PC-3 (cell line): ENCODE results near the gene KIF13A.

Source experiments
- EZH2 ChIP-seq: fragments of 300-600 bp; sonication (generic); IDR thresholded peaks from one replicate; pipeline ENCODE4 v1.6.1; 2017; ENCODE audit warnings: antibody characterized with exemption, mild to moderate bottlenecking, low read length; ENCODE audit not compliant: unreplicated experiment
- TF ChIP-seq, protein P1 (sequence below): fragments of 300-600 bp; sonication (generic); conservative IDR thresholded peaks from 2 replicates; pipeline ENCODE4 v1.5.1; 2017; ENCODE audit warnings: antibody characterized with exemption, low read depth, mild to moderate bottlenecking, low read length

DNA sequence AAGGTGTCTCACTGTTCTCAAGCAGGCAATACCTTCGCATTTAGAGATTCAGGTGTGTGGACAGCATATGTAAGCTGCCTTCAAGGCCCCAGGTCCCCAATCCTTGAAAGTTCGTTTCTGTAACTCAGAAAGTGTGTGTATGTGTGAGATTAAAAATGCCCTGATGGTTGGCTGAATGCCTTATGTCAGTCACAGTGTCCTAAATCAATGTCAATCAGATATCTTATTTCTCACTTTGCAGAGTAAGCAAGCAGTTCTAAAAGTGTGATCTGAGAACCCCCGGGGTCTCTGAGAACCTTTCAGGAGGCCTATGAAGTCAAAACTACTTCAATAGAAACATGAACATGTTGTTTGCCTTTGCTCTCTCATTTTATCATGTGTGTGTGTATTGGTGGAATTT is 157.5 kb downstream of the KIF13A start:
- TF ChIP-seq, protein P1, sequence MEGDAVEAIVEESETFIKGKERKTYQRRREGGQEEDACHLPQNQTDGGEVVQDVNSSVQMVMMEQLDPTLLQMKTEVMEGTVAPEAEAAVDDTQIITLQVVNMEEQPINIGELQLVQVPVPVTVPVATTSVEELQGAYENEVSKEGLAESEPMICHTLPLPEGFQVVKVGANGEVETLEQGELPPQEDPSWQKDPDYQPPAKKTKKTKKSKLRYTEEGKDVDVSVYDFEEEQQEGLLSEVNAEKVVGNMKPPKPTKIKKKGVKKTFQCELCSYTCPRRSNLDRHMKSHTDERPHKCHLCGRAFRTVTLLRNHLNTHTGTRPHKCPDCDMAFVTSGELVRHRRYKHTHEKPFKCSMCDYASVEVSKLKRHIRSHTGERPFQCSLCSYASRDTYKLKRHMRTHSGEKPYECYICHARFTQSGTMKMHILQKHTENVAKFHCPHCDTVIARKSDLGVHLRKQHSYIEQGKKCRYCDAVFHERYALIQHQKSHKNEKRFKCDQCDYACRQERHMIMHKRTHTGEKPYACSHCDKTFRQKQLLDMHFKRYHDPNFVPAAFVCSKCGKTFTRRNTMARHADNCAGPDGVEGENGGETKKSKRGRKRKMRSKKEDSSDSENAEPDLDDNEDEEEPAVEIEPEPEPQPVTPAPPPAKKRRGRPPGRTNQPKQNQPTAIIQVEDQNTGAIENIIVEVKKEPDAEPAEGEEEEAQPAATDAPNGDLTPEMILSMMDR: no peak
- no peak for TF ChIP-seq EZH2
